Fibroblast of the aortic adventitia (primary cell): ENCODE results near the gene VSTM5. TPM values are rescaled to one million over a fixed set of nuclear protein-coding genes. Genes with fewer than 3 reads are reported as not detected.

Experiments used
- DNase-seq: peaks from one replicate; pipeline ENCODE4 v3.0.0-alpha.2; 2010; ENCODE audit warnings: low read depth
- H3K4me3 ChIP-seq: 2 replicates; pipeline ENCODE4 v1.5.1; 2011; ENCODE audit warnings: low read depth, mild to moderate bottlenecking, control low read depth, low read length, moderate library complexity
- CTCF ChIP-seq: IDR thresholded peaks from 2 replicates; pipeline ENCODE4 v1.5.1; 2011; ENCODE audit warnings: mild to moderate bottlenecking, low read length, control low read depth, inconsistent platforms; ENCODE audit not compliant: insufficient read depth
- total RNA-seq: library from RNA; depleted of rRNA; stranded (reverse); fragments of >200 nt; gene quantifications from 2 replicates; pipeline ENCODE4 v1.2.3, GENCODE V29; 2012; ENCODE audit warnings: low replicate concordance

The VSTM5 gene
- total RNA-seq, 1 donor, result 0.18 TPM

DNA sequence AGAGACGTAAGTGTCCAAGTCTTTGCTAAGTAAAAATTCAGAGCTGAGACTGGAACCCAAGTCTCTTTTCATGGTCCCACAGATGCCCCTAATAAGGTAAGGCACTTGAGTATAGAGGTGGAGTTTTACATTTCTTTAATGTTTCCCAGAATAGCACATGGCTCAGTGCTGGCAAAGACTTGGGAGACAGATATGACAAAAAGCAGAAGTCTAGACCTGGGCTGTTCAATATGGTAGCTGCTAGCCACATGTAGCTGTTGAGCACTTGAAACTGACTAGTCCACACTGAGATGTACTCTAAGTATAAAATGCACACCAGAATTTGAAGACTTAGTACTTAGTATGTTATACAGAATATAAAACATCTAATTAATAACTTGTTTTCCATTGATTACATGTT lies 17.6 kb downstream of the VSTM5 start:
- TF ChIP-seq CTCF, result no peak
- H3K4me3 ChIP-seq, result no peak overlapping the region
- no peak for DNase-seq

DNA sequence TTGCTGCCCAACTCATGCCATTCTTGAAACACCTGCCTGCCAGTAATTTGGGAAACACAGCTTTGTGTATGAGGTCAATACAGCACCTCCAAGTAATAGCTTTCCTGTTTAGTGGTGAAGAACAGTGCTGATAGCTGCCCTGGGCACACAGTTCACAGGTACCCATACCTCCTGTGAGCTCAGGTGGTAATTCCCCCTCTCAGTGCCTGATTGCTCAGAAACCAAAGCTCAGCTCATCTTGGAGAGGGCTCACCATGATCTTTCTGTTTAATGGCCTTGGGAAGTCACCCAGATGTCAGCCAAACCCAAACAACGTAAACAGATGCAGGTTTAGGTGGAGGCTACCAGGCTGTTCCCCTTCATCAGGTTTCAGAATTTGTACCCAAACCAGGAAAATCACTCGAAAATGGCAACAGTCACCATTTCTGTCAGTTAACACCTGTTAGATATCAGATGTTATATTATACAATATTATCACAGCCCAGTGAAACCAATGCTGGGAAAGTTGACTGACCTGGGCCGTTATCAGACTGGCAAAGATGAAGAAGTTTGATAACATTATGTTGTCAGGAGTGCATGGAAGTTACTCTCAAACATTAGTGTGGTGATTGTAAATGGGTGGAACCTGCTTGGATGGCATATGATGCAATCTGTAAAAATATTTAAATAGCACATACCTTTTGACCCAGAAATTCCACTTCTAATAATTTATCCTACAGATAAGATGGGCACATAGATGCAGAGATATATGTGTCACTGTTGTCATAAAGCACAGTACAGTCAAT lies 18.9 kb downstream of the VSTM5 start:
- TF ChIP-seq CTCF, result no peak
- H3K4me3 ChIP-seq, result no peak overlapping the region
- no peak for DNase-seq

DNA sequence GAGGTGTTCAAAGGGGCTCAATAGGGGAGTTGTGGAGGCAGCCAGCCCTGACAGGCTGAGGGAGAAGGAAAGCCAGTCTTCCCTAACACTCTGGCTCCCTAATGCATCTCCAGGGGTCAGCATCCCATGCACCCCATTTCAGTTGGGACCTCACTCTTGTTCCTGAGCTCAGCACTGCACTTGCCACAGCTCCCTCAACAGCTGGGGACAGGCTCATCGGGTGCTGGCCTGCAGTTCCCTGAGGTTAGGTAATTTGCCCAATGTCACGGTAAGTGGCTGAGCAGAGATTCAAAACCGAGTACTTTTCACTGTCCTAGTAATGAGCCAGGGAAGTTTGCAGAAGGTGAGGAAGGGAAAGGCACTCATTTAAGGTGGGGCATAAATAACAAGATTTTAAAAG lies 20.8 kb downstream of the VSTM5 start:
- H3K4me3 ChIP-seq, result no peak overlapping the region
- TF ChIP-seq CTCF, result no peak
- DNase-seq, result no peak

DNA sequence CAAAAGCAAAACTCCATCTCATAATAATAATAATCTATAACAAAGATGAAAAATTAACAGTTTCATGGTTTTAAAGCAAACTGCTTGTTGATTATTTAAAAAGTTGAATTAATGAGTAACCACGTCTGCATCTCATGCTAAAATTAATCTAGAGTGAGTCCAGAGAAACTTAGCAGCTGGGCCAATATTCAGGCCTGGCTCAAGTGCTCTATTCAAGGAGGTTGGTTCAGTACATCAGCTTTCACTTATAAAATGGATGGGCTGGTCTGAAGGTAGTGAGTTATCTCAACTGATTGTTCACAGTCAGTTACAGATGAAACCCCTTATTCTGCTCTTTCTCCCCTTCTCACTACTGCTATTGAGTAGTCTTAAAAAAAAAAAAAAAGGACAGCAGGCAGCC lies 23.1 kb downstream of the VSTM5 start:
- DNase-seq, result no peak
- H3K4me3 ChIP-seq, result no peak overlapping the region
- TF ChIP-seq CTCF, result no peak

GRCh38 chr11:93823210-93823609 lies 27.2 kb downstream of the VSTM5 start:
- no peak for TF ChIP-seq CTCF
- no peak for DNase-seq
- no peak overlapping the region for H3K4me3 ChIP-seq

GRCh38 chr11:93822359-93822758 lies 28.1 kb downstream of the VSTM5 start:
- no peak overlapping the region for H3K4me3 ChIP-seq
- no peak for TF ChIP-seq CTCF
- no peak for DNase-seq

DNA sequence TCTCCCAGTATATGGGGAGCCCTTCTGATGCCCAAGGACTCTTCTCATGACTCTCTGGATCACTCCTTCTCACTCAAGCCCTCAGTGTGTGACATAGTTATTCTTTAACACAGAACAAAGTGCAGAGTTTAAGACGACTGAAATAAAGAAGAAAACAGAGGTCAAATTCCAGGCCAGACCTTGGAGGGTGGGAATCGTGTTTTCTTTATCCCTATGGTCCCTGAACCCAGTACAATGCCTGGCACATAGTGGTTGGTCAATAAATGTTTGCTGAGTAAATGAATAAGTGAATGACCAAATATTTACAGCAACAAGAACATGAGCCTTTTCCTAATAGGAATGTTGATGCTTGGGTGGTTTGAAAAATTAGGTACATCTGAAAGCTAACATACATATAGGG lies 28.8 kb downstream of the VSTM5 start:
- no peak overlapping the region for H3K4me3 ChIP-seq
- no peak for TF ChIP-seq CTCF

More for the DNA sequence above, 28.8 kb downstream of the VSTM5 start:
- no peak for DNase-seq
